ENCODE measurements around the gene ARHGAP33.

ARHGAP33 gene

GRCh38 chr19:35739275-35740107 is 35.9 kb upstream of the ARHGAP33 start:
- no peak for DNase-seq

DNA sequence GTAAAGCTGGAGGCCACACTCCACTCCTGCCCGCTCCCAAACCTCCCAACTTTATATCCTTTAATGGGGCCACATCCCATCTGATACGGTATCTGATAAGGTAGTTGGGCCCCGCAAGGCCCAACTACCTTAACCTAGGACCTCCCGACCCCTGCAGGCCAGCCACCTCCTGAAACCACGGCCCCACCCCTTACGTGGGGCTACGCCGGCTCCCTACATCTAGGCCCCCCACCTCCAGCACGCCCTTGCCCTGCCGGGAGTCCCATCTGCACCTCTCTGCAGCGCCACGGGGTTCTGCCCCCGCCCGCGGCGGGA is 35.3 kb upstream of the ARHGAP33 start:
- no peak for DNase-seq

DNA sequence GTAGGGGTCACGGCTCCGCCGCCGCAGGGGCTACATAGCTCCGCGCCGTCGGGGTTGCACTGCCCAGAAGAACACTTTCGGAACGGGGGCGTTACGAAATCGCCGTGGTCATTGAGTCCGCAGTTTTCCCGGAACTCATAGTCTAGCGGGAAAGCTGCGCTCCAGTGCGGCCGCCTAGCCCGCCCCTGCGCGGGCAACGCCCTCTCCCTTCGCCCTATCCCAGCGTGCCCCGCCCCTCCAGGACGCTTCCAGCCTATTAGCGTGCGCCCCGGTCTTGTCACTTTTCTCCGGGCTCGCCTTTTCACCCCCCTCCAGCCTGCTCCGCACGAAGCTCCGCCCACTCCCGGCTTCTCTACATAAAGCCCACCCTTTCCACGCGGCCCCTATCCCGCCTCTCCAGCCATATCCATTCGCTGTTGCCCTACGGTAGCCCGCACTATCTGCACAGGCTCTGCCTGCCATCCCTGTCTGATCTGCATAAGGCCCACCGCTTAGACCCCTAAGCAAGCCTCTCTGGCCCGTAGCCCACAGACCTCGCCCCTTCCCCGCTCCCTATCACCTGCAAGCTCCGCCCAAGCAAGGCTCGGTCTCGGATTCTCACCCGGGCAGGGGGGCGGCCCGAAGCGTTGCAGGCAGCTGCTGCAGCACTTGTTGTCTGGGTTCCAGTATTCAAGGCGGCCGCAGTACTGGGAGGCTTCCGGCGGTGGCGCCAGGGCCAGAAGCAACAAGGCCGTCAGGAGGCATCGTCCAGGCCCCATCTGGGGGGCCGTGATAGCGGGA is 34.8 kb upstream of the ARHGAP33 start:
- peak; percentile 95 for DNase-seq

DNA sequence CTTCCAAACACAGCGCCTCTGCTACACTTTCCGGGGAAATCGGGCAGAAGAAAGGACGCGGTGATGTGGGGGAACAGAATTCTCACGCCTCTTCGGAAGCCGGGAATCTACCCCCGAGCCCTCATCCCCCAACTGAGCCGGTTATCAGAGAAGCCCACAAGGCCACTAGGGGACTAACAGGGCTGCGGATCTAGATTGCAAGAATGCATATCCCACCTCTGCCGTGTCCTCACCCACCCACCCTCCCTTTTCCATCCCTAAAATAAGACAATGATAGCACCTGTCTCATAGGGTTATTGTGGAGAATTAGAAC is 34.2 kb upstream of the ARHGAP33 start:
- no peak for DNase-seq

- DNase-seq = peak; percentile 77
Observed at GRCh38 chr19:35742121-35742724, 33.1 kb upstream of the ARHGAP33 start, which contains the start of gene IGFLR1. Gene IGFLR1, minus strand, starts transcription at chr19:35742452. Its CDS starts 1,272 bp downstream, at chr19:35741180.

- DNase-seq = no peak
Observed at GRCh38 chr19:35743640-35744429, 31.5 kb upstream of the ARHGAP33 start.

DNA sequence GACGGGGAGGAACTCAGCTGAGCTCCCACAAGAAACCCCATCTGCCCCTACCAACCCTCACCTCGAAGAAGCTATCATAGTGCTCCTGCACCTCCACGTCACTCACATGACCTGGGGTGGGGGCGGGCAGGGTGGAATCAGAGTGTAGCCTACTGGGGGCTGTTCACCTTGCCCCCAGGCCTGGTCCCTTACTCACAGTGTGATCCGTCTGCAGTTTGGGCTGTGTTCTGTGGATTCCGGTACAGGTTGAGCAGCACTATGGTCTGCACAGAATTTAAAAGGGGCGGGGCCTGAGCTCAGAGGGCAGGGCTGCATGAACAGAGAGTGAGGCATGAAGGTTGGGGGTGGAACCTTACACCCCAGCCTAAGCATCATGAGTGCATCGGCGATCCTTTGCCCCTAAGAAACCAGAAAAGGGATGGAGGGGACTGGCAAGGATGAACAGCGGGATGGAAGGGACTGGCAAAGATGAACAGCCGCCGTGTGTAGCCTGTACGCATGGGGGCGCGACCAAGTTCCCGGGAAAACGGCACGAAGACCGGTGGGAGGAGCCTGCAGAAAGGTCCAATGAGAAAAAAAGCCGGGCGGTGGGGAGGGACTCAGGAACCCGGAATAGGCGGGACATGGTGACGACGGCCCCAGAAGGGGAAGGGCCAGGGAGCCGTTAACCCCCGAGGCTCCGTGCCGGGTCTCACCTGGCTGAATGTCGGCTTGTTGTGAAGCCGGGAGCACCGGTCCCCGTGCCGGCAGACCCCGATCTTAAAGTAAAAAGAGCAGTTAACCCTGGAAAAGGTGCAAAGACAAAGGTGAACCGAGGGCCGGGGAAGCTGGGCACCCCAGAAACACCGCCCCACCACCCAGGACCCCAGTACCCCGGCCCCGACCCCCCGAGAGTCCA is 30.7 kb upstream of the ARHGAP33 start:
- DNase-seq = peak; percentile 94

GRCh38 chr19:35745328-35746086 is 29.9 kb upstream of the ARHGAP33 start, which contains the start of the genes PSENEN and U2AF1L4:
Gene PSENEN, plus strand, starts transcription at chr19:35745651. Its CDS starts 280 bp downstream, at chr19:35745931.
Gene U2AF1L4, minus strand, starts transcription at chr19:35745418. Its CDS starts 27 bp downstream, at chr19:35745391.
- DNase-seq = peak; percentile 100

- DNase-seq = no peak
Observed at GRCh38 chr19:35746087-35746462, 29.3 kb upstream of the ARHGAP33 start.

DNA sequence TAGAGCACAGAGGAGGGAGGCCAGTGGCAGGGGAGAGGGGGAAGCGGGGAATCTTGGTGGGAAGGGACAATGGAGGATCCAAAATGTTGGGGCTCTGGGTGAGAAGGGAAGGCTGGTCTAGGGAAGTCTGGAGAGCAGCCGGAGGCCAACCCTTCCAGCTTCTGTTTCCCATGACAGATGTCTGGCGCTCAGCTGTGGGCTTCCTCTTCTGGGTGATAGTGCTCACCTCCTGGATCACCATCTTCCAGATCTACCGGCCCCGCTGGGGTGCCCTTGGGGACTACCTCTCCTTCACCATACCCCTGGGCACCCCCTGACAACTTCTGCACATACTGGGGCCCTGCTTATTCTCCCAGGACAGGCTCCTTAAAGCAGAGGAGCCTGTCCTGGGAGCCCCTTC is 28.8 kb upstream of the ARHGAP33 start:
- DNase-seq = no peak

- peak; percentile 99 for DNase-seq
Observed at GRCh38 chr19:35748106-35749020, 27.0 kb upstream of the ARHGAP33 start, which contains the start of gene LIN37. Gene LIN37, plus strand, starts transcription at chr19:35748576. Its CDS starts 149 bp downstream, at chr19:35748725.

DNA sequence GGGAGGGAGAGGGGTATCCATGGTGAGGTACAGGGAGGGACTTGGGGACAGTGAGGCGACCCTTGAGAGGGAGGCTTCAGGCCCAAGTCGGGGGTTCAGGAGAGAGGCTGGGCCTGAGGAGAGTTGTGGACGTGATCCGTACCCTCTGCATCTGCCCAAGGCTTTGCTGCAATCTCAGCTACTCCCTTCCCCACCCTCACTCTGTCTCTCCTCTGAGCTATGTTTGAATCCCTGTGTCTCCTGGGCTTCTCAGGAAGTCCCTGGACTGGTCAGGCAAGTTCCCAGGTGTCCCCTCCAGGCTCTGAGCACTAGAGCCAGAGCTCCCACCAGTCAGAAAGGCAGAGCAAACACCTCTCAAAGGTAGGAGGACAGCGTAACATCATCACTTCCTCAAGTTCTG is 25.2 kb upstream of the ARHGAP33 start:
- no peak for DNase-seq

DNA sequence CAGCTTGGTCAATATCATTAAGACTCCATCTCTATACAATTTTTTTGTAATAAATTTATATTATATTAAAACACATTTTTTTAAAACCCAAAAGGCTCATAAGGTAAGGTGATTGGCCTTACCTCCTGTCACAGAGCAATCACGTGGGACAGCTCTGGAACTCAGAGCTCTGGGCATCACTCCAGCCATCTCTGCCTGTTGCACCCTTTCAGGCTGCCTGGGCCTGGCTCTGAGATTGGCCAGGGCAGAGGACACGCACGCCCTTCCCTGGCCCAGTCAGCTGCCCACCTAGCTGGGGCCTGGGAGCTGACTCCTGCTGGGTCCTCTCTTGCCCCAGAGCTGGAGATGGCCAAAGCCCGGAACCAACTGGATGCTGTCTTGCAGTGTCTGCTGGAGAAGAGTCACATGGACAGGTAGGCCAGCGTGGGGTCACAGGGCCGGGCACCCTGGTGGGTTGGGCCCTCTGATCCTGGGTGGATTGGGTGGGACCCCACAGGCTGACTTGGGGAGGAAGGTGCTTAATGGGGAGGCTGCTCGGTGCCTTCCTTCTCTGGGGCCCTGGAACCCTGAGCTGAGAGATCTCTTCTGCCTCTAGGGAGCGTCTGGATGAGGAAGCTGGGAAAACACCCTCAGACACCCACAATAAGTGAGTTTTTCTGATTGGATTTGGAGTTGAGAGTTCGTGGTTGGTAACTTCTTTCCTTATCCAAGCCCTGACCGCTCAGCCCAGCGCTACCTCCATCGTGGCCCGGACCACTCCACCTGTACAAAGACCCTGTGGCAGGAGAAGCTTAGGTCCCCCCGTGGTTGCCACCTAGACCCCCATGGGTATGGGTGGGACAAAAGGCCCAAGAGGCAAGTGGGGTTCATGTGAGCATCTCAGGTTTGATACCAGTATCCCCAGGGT is 23.3 kb upstream of the ARHGAP33 start:
- no peak for DNase-seq

DNA sequence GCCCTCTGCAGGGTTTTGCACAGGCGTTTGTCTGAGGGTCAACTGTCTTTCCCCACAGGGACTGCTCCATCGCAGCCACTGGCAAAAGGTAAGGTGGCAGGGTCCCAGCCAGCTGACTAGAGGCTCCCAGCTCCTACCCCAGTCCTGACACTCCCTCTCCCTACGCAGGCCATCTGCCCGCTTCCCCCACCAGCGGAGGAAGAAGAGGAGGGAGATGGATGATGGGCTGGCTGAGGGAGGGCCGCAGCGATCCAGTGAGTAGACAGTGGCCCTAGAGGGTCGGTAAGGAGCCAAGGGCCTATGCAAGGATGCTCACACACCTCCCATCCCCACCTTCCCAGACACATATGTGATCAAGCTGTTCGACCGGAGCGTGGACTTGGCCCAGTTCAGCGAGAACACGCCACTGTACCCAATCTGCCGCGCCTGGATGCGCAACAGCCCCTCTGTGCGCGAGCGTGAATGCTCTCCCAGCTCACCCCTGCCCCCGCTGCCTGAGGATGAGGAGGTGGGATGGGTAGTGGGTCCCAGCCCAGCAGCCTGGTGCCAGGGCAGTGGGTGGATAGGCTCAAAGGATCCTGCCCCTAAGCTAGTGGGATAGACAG is 22.5 kb upstream of the ARHGAP33 start:
- no peak for DNase-seq

GRCh38 chr19:35753634-35754369 is 21.6 kb upstream of the ARHGAP33 start:
- no peak for DNase-seq

GRCh38 chr19:35754370-35755130 is 20.8 kb upstream of the ARHGAP33 start:
- no peak for DNase-seq

DNA sequence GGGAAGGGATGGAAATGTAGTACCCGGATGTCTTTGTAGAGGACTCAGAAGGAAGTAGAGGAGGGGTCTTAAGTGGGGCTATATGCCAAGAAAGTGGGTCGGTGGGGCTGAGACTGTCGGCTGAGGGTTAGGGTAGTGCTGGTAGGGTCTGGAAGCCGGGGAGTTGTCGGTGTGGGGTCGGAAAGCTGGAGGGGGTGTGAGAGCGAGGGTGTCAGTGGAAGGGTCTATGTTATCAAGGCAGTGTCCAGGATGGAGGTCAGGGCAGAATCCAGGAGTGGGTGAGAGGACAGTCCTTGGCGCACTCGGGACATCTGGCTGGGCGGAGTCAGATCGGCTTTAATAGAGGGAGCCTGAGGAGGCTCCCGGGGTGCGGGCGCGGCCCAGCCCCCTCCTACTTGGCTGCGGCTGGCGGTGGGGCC is 20.2 kb upstream of the ARHGAP33 start:
- DNase-seq = no peak

All from CD4-positive, alpha-beta T cell treated with Interferon gamma for 1 hour (primary cell).